Measurements from ENCODE around the gene TCEA2. TPM values are rescaled to one million over a fixed set of nuclear protein-coding genes. Genes with fewer than 3 reads are reported as not detected.

TCEA2 gene
- total and polyA plus RNA-seq, 9 of the 15 experiments (the other 6 are each of a cell fraction or from before 2014, with no cell fraction given) = 1.4 to 28.7 (median 5.4) TPM

- TF ChIP-seq, protein P1, sequence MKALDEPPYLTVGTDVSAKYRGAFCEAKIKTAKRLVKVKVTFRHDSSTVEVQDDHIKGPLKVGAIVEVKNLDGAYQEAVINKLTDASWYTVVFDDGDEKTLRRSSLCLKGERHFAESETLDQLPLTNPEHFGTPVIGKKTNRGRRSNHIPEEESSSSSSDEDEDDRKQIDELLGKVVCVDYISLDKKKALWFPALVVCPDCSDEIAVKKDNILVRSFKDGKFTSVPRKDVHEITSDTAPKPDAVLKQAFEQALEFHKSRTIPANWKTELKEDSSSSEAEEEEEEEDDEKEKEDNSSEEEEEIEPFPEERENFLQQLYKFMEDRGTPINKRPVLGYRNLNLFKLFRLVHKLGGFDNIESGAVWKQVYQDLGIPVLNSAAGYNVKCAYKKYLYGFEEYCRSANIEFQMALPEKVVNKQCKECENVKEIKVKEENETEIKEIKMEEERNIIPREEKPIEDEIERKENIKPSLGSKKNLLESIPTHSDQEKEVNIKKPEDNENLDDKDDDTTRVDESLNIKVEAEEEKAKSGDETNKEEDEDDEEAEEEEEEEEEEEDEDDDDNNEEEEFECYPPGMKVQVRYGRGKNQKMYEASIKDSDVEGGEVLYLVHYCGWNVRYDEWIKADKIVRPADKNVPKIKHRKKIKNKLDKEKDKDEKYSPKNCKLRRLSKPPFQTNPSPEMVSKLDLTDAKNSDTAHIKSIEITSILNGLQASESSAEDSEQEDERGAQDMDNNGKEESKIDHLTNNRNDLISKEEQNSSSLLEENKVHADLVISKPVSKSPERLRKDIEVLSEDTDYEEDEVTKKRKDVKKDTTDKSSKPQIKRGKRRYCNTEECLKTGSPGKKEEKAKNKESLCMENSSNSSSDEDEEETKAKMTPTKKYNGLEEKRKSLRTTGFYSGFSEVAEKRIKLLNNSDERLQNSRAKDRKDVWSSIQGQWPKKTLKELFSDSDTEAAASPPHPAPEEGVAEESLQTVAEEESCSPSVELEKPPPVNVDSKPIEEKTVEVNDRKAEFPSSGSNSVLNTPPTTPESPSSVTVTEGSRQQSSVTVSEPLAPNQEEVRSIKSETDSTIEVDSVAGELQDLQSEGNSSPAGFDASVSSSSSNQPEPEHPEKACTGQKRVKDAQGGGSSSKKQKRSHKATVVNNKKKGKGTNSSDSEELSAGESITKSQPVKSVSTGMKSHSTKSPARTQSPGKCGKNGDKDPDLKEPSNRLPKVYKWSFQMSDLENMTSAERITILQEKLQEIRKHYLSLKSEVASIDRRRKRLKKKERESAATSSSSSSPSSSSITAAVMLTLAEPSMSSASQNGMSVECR (CRISPR knock-in tag; IDR thresholded peaks at IDR 0.05) = peak; percentile 89
- TF ChIP-seq ZNF224 (CRISPR knock-in tag; IDR thresholded peaks at IDR 0.05) = 0 out of 2 replicates have a peak, but pooled peaks have one; percentile 54
- TF ChIP-seq HDAC8 (tag; IDR thresholded peaks at IDR 0.05) = 0 out of 2 replicates have a peak, but pooled peaks have one; percentile 55
- TF ChIP-seq RBBP5 (IDR thresholded peaks at IDR 0.05; ENCODE audit: borderline replicate concordance, insufficient read depth, low read length, poor library complexity, severe bottlenecking) = peak; percentile 43
- peak in 1 of 2 experiments; percentile 16; a peak in 1 of 4 replicates for TF ChIP-seq KDM4B (IDR thresholded peaks at IDR 0.05; ENCODE audit: borderline replicate concordance in 2 of 2, low read depth in 1 of 2)
- TF ChIP-seq ZFX (CRISPR knock-in tag; IDR thresholded peaks at IDR 0.05) = peak; percentile 98
- peak; percentile 92 for TF ChIP-seq FUS (optimal IDR thresholded peaks at IDR 0.05; ENCODE audit: low read depth, low read length)
- TF ChIP-seq, protein P2, sequence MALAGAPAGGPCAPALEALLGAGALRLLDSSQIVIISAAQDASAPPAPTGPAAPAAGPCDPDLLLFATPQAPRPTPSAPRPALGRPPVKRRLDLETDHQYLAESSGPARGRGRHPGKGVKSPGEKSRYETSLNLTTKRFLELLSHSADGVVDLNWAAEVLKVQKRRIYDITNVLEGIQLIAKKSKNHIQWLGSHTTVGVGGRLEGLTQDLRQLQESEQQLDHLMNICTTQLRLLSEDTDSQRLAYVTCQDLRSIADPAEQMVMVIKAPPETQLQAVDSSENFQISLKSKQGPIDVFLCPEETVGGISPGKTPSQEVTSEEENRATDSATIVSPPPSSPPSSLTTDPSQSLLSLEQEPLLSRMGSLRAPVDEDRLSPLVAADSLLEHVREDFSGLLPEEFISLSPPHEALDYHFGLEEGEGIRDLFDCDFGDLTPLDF (CRISPR knock-in tag; IDR thresholded peaks at IDR 0.05) = peak; percentile 71; the same call in 1 of the 2 replicates
- TF ChIP-seq ZNF668 (CRISPR knock-in tag; IDR thresholded peaks at IDR 0.05) = no peak
- TF ChIP-seq POLR2A (conservative IDR thresholded peaks at IDR 0.05) = peak; percentile 37; the same call in 1 of the 2 replicates
- TF ChIP-seq, protein P3, sequence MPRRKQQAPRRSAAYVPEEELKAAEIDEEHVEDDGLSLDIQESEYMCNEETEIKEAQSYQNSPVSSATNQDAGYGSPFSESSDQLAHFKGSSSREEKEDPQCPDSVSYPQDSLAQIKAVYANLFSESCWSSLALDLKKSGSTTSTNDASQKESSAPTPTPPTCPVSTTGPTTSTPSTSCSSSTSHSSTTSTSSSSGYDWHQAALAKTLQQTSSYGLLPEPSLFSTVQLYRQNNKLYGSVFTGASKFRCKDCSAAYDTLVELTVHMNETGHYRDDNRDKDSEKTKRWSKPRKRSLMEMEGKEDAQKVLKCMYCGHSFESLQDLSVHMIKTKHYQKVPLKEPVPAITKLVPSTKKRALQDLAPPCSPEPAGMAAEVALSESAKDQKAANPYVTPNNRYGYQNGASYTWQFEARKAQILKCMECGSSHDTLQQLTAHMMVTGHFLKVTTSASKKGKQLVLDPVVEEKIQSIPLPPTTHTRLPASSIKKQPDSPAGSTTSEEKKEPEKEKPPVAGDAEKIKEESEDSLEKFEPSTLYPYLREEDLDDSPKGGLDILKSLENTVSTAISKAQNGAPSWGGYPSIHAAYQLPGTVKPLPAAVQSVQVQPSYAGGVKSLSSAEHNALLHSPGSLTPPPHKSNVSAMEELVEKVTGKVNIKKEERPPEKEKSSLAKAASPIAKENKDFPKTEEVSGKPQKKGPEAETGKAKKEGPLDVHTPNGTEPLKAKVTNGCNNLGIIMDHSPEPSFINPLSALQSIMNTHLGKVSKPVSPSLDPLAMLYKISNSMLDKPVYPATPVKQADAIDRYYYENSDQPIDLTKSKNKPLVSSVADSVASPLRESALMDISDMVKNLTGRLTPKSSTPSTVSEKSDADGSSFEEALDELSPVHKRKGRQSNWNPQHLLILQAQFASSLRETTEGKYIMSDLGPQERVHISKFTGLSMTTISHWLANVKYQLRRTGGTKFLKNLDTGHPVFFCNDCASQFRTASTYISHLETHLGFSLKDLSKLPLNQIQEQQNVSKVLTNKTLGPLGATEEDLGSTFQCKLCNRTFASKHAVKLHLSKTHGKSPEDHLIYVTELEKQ (CRISPR knock-in tag; IDR thresholded peaks at IDR 0.05) = no peak
- TF ChIP-seq AFF4 (CRISPR knock-in tag; IDR thresholded peaks at IDR 0.05) = peak; percentile 74
- TF ChIP-seq ZNF263 (CRISPR knock-in tag; IDR thresholded peaks at IDR 0.05; ENCODE audit: borderline replicate concordance) = peak; percentile 64; the same call in 1 of the 2 replicates
These were observed 24.3 kb upstream of the TCEA2 start (continued) for GRCh38 chr20:64038565-64039292.
